ACHN (cell line): Measurements from ENCODE around the gene CLEC14A.

Source experiments
- DNase-seq: peaks from one replicate; pipeline ENCODE4 v3.0.0-alpha.2; 2015
- in situ Hi-C: cut with HindIII; loops from 2 replicates; pipeline ENCODE4 v1.10.0; 2017; ENCODE audit warnings: low sequenced_read_pairs, low pct_ligation_motif_present, low pct_unique_long_range_greater_than_20kb

The CLEC14A gene

DNA sequence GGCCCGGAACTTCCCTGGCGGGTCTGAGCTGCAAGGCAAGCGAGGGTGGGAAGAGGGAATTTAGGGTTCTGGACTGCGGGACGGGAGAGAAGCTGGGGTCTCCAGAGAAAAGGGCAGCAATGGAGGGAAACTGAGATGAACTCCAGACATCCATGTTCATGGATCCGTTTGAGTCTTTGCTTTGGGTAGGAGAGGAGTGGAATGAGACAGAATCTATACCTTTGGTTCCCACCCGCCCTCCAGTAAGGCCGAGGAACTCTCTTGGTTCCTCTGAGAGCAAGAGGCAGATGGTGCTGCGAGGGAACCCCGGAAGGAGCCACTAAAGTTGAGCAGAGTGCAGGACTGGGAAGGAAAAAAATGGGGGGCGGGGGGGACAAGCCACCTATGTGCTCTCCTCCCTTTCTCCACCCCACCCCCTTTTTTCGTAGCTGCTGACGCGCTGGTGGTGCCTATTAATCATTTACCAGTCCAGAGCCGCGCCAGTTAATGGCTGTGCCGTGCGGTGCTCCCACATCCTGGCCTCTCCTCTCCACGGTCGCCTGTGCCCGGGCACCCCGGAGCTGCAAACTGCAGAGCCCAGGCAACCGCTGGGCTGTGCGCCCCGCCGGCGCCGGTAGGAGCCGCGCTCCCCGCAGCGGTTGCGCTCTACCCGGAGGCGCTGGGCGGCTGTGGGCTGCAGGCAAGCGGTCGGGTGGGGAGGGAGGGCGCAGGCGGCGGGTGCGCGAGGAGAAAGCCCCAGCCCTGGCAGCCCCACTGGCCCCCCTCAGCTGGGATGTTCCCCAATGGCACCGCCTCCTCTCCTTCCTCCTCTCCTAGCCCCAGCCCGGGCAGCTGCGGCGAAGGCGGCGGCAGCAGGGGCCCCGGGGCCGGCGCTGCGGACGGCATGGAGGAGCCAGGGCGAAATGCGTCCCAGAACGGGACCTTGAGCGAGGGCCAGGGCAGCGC lies 47.0 kb downstream of the CLEC14A start:
- DNase-seq = no peak
- in situ Hi-C loops = no loop called here

DNA sequence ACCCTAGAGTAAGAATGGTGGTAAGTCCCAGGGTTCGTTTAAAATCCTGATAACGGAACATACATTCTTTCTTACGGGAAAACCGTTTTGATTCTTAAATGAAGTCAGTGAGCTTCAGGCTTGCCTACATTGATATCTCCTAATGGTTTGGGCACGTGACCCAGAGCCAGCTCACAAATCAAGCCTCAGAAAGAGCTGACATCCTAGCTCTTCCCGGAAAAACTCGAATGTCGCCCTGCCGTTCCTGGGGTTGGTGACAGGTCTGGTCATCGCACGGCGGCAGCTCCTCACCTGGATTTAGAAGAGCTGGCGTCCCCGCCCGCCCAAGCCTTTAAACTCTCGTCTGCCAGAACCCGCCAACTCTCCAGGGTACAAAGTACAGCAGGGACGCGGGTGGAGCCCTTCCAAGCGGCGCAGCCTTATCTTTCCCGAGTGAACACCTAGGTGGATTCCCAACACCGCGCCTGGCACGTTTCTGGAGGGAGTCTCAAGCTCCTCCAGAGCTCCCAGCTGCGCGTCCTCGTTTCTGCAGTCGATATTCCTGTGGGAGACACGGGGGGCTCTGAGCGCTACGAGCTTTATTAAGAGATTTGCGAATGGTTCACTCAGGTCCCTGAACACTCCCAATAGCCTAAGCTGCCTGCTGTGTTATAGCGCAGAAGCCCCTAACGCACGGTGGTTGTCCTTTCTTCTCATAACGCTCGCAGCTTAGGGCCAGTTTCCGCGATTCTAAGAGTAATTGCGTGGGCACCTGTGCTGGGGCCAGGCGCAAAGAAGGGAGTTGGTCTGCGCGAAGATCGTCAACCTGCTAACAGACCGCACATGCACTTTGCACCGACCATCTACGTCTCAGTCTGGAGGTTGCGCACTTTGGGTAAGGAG lies 47.9 kb downstream of the CLEC14A start, which contains the start of gene SSTR1:
Gene SSTR1, plus strand, starts transcription at position 169 of the 882 bp plus-strand sequence. CDS start 1,486 bp downstream, outside the sequence.
- no peak for DNase-seq
- in situ Hi-C loops = no loop called here

DNA sequence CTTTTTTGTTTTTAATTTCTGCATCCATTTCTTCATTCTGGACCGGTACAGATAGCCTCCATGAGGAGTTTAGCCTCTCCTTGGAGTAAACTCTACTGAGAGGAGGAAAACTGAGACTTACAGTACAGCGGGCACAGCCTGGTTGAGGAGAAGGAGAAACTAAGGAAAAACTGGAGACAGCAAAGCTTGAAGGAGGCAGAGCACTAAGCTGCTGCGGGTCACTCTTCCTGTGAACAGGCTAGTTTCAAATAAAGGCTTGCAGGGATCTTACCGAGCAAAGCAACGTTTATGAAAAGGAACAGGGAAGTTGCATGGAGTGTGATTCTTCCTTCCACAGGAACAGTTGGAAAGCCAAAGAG lies 48.5 kb downstream of the CLEC14A start:
- no peak for DNase-seq
- in situ Hi-C loops = no loop called here

DNA sequence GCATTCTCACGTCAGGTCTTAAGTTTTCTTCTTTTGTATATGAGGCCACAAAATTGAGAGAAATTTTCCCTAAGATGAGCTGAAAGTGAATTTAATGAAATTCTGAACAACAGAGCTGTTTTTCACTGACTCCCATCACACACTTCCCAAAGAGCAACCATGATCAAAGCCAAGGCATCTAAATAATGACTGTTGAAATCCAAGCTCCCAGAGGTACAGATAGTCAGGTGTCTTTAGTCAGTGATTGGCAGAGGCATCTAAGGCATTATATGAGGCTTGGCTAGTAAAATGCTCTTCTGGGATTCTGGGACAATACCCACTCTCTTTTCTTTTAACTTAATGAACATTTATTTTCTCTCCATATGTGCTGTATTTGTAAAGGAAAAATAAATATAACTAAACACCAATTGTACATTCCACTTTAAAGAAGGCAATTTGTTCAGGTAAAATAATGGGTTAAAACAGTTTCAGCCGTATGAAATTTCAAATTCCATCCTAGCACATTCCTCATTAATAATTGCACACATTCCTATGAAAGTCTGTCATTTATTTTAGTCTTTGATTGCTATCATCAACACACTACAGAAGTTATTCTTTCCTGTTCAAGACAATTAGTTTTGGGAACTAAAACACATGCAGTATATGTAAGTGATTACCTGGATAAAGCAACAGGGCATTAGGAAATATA lies 49.1 kb downstream of the CLEC14A start:
- in situ Hi-C loops = no loop called here
- no peak for DNase-seq

DNA sequence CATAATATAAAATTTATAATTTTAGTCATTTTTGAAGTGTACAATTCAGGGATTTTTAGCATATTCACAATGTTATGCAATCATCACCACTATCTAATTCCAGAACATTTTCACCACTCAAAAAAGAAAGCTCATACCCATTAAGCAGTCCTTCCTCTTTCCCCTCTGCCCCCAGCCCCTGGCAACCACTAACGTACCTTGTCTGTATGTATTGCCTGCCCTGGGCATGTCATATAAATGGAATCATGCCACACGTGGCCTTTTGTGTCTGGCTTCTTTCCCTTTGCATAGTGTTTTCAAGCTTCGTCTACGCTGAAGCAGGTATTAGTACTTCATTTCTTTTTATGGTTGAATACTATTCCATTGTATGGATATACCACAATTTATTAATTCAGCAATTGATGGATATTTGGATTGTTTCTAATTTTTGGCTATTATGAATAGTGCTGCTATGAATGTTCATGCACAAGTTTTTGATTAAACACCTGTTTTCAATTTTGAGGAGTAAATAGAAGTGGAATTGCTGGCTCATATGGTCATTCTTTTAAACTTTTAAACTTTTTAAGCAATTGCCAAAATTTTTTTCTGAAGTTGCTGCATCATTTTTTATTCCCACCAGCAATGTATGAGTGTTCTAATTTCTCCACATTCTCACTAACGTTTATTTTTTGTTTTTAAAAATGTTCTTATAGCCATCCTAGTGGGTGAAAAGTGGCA lies 49.8 kb downstream of the CLEC14A start:
- DNase-seq = no peak
- in situ Hi-C loops = no loop called here

DNA sequence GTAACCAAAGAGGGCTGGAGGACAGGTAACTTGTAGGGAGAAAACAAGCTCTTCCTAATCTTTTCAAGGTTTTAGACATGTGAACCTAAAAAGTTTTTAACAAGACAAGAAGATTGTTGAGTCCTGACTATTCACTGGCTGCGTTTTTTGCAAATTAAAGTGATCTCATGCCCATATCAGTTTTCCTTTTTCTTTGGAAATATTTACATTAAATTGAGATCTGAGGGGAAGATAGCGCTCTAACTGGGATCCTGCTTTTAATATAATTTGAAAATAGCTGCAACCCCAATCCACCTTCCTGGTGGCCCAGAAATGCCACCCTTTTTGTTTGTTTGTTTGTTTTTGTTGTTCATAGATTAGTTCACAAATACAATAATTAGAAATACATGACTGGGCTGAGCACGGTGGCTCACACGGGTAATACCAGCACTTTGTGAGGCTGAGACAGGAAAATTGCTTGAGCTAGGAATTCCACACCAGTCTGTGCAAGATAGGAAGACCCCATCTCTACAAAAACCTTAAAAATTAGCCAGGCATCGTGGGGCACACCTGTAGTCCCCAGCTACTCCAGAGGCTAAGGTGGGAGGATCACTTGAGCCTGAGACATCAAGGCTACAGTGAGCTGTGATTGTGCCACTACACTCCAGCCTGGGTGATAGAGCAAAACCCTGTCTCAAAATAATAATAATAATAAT lies 50.6 kb downstream of the CLEC14A start:
- no peak for DNase-seq
- in situ Hi-C loops = no loop called here

DNA sequence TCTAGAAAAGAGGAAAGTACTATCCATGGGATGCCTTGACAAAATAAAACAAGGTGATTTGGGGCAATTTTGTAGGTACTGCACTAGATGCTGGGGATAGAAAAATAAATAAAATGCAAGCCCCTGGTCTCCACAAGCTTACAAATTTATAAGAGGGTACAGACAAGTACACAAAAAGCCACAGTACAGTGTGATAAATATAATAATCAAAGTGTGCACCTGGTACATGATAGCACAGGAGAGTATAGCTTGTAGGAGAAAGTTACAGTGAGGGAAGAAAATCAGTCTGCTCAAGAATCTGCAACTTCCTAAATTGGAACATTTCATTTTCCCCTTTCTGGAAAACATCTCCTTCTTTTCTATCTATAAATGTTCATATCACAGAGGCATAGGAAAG lies 51.2 kb downstream of the CLEC14A start:
- in situ Hi-C loops = no loop called here
- DNase-seq = no peak
